HepG2 (cell line): ENCODE data around the gene CPPED1. TPM values are rescaled to one million over a fixed set of nuclear protein-coding genes. Genes with fewer than 3 reads are reported as not detected.

Experiments
- BRD4 ChIP-seq: sonication (generic); formaldehyde crosslinking; IDR thresholded peaks from 2 replicates; pipeline ENCODE4 v1.4.0; 2020; ENCODE audit warnings: missing genetic modification reagents
- FOXA1 ChIP-seq, 2 experiments: fragments of 450-650 bp in 1 of 2; sonication (generic) in 1 of 2; formaldehyde crosslinking in 1 of 2; IDR thresholded peaks; 2 replicates each; pipeline versions ENCODE4 v1.4.0 to v1.6.1; 2016 to 2020; ENCODE audit warnings: missing genetic modification reagents in 1 of 2
- FOXJ3 ChIP-seq: sonication (generic); formaldehyde crosslinking; IDR thresholded peaks from 2 replicates; pipeline ENCODE4 v1.4.0; 2020; ENCODE audit warnings: missing genetic modification reagents, mild to moderate bottlenecking, borderline replicate concordance
- FOXK1 ChIP-seq: sonication (generic); formaldehyde crosslinking; IDR thresholded peaks from 2 replicates; pipeline ENCODE4 v1.4.0; 2020; ENCODE audit warnings: low read depth, missing genetic modification reagents, borderline replicate concordance
- FOXM1 ChIP-seq: sonication (generic); formaldehyde crosslinking; IDR thresholded peaks from 2 replicates; pipeline ENCODE4 v1.5.0; 2020; ENCODE audit warnings: missing genetic modification reagents
- GATAD2A ChIP-seq: IDR thresholded peaks from 2 replicates; pipeline ENCODE4 v1.6.1; 2016
- GPN1 ChIP-seq: sonication (generic); formaldehyde crosslinking; IDR thresholded peaks from 2 replicates; pipeline ENCODE4 v1.5.1; 2020; ENCODE audit warnings: missing genetic modification reagents, borderline replicate concordance
- GZF1 ChIP-seq: sonication (generic); formaldehyde crosslinking; IDR thresholded peaks from 2 replicates; pipeline ENCODE4 v1.5.1; 2020; ENCODE audit warnings: mild to moderate bottlenecking, missing genetic modification reagents
- KDM2A ChIP-seq: sonication (generic); formaldehyde crosslinking; IDR thresholded peaks from 2 replicates; pipeline ENCODE4 v1.4.0; 2020; ENCODE audit warnings: low read depth, missing genetic modification reagents, borderline replicate concordance
- MAFG ChIP-seq: sonication (generic); formaldehyde crosslinking; IDR thresholded peaks from 2 replicates; pipeline ENCODE4 v1.5.1; 2020; ENCODE audit warnings: mild to moderate bottlenecking, missing genetic modification reagents
- PBX3 ChIP-seq: sonication (generic); formaldehyde crosslinking; IDR thresholded peaks from 2 replicates; pipeline ENCODE4 v1.8.1; 2023; ENCODE audit warnings: missing genetic modification reagents, inconsistent platforms, borderline replicate concordance
- STAT5B ChIP-seq: sonication (generic); formaldehyde crosslinking; IDR thresholded peaks from 2 replicates; pipeline ENCODE4 v1.4.0; 2020; ENCODE audit warnings: missing genetic modification reagents
- TBX2 ChIP-seq: sonication (generic); formaldehyde crosslinking; IDR thresholded peaks from 2 replicates; pipeline ENCODE4 v1.5.0; 2020; ENCODE audit warnings: missing genetic modification reagents, mild to moderate bottlenecking, borderline replicate concordance
- ZFP1 ChIP-seq: IDR thresholded peaks from 2 replicates; pipeline ENCODE4 v1.6.1; 2016
- ZNF12 ChIP-seq: sonication (generic); formaldehyde crosslinking; IDR thresholded peaks from 2 replicates; pipeline ENCODE4 v1.5.0; 2020; ENCODE audit warnings: missing genetic modification reagents
- ZNF329 ChIP-seq: sonication (generic); formaldehyde crosslinking; IDR thresholded peaks from 2 replicates; pipeline ENCODE4 v1.9.0; 2021; ENCODE audit warnings: low read depth, mild to moderate bottlenecking, missing genetic modification reagents
- ZNF589 ChIP-seq: sonication (generic); formaldehyde crosslinking; conservative IDR thresholded peaks from 2 replicates; pipeline ENCODE4 v1.8.0; 2022; ENCODE audit warnings: mild to moderate bottlenecking, moderate library complexity, missing genetic modification reagents
- polyA plus RNA-seq, 8 experiments: library from polyadenylated mRNA; depleted of rRNA in 3 of 8; stranded (reverse) in 7 of 8; unstranded in 1 of 8; fragments of >200 nt; fragmentation: Illumina TruSeq in 4 of 8; extraction: Trizol in 4 of 8; gene quantifications; 2 replicates each; pipeline versions ENCODE4 v1.2.1 to v1.2.3, GENCODE V29; 2011 to 2016; ENCODE audit warnings: low read depth in 4 of 8, missing spikeins in 1 of 8, mixed read lengths in 1 of 8; ENCODE audit not compliant: insufficient read depth in 1 of 8
- total RNA-seq, 5 experiments: library from RNA; depleted of rRNA; stranded (reverse); fragments of >200 nt; fragmentation: Illumina TruSeq; extraction: Trizol; gene quantifications; 2 replicates each; pipeline ENCODE4 v1.2.3, GENCODE V29; 2016; ENCODE audit warnings: low read depth in 1 of 5
- TF ChIP-seq, protein P1 (sequence below), 2 experiments: sonication (generic) in 1 of 2; formaldehyde crosslinking in 1 of 2; IDR thresholded peaks; 2 replicates each; pipeline versions ENCODE4 v1.4.0 to v1.6.1; 2016 to 2020; ENCODE audit warnings: borderline replicate concordance in 1 of 2, low read depth in 1 of 2, mild to moderate bottlenecking in 1 of 2, missing genetic modification reagents in 1 of 2
- TF ChIP-seq, protein P2 (sequence below): sonication (generic); formaldehyde crosslinking; IDR thresholded peaks from 2 replicates; pipeline ENCODE4 v1.8.0; 2022; ENCODE audit warnings: missing genetic modification reagents, mild to moderate bottlenecking, borderline replicate concordance
- TF ChIP-seq, protein P3 (sequence below): IDR thresholded peaks from 2 replicates; pipeline ENCODE4 v1.6.1; 2016; ENCODE audit warnings: missing compliant biosample characterization, missing genetic modification reagents, borderline replicate concordance
- TF ChIP-seq, protein P4 (sequence below): sonication (generic); formaldehyde crosslinking; IDR thresholded peaks from 2 replicates; pipeline ENCODE4 v1.4.0; 2020; ENCODE audit warnings: low read depth, mild to moderate bottlenecking, missing genetic modification reagents

CPPED1 gene
- total and polyA plus RNA-seq, 2 of the 13 experiments (the other 11 are each of a cell fraction or from before 2014, with no cell fraction given): 66.6 to 71.3 TPM

GRCh38 chr16:12612598-12613101 lies 191.0 kb downstream of the CPPED1 start (continued):
- TF ChIP-seq PBX3 (CRISPR knock-in tag) (no peak), FOXA1 (IDR thresholded peaks at IDR 0.05) (no peak), FOXA1 (CRISPR knock-in tag; IDR thresholded peaks at IDR 0.05) (peak; percentile 96), BRD4 (CRISPR knock-in tag) (no peak), ZNF589 (CRISPR knock-in tag) (no peak), MAFG (no peak), GPN1 (no peak), GATAD2A (CRISPR knock-in tag) (peak; percentile 89), FOXM1 (CRISPR knock-in tag) (no peak), STAT5B (CRISPR knock-in tag) (no peak), KDM2A (CRISPR knock-in tag) (peak; percentile 52), TBX2 (peak; percentile 67; the same call in 1 of the 2 replicates), FOXJ3 (CRISPR knock-in tag) (peak; percentile 35; the same call in 1 of the 2 replicates), ZFP1 (CRISPR knock-in tag) (no peak), ZNF12 (CRISPR knock-in tag) (peak; percentile 77; the same call in 1 of the 2 replicates), GZF1 (no peak), FOXK1 (CRISPR knock-in tag) (peak; percentile 94), ZNF329 (CRISPR knock-in tag) (peak; percentile 44; the same call in 1 of the 2 replicates)
- TF ChIP-seq, protein P1, sequence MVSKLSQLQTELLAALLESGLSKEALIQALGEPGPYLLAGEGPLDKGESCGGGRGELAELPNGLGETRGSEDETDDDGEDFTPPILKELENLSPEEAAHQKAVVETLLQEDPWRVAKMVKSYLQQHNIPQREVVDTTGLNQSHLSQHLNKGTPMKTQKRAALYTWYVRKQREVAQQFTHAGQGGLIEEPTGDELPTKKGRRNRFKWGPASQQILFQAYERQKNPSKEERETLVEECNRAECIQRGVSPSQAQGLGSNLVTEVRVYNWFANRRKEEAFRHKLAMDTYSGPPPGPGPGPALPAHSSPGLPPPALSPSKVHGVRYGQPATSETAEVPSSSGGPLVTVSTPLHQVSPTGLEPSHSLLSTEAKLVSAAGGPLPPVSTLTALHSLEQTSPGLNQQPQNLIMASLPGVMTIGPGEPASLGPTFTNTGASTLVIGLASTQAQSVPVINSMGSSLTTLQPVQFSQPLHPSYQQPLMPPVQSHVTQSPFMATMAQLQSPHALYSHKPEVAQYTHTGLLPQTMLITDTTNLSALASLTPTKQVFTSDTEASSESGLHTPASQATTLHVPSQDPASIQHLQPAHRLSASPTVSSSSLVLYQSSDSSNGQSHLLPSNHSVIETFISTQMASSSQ (IDR thresholded peaks at IDR 0.05; ENCODE audit: low read depth): peak; percentile 88
- TF ChIP-seq, protein P1 (CRISPR knock-in tag; IDR thresholded peaks at IDR 0.05; ENCODE audit: borderline replicate concordance): peak; percentile 70; the same call in 1 of the 2 replicates
- TF ChIP-seq, protein P2, sequence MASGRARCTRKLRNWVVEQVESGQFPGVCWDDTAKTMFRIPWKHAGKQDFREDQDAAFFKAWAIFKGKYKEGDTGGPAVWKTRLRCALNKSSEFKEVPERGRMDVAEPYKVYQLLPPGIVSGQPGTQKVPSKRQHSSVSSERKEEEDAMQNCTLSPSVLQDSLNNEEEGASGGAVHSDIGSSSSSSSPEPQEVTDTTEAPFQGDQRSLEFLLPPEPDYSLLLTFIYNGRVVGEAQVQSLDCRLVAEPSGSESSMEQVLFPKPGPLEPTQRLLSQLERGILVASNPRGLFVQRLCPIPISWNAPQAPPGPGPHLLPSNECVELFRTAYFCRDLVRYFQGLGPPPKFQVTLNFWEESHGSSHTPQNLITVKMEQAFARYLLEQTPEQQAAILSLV (CRISPR knock-in tag): no peak
- TF ChIP-seq, protein P3, sequence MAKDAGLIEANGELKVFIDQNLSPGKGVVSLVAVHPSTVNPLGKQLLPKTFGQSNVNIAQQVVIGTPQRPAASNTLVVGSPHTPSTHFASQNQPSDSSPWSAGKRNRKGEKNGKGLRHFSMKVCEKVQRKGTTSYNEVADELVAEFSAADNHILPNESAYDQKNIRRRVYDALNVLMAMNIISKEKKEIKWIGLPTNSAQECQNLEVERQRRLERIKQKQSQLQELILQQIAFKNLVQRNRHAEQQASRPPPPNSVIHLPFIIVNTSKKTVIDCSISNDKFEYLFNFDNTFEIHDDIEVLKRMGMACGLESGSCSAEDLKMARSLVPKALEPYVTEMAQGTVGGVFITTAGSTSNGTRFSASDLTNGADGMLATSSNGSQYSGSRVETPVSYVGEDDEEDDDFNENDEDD (CRISPR knock-in tag): no peak
- TF ChIP-seq, protein P4, sequence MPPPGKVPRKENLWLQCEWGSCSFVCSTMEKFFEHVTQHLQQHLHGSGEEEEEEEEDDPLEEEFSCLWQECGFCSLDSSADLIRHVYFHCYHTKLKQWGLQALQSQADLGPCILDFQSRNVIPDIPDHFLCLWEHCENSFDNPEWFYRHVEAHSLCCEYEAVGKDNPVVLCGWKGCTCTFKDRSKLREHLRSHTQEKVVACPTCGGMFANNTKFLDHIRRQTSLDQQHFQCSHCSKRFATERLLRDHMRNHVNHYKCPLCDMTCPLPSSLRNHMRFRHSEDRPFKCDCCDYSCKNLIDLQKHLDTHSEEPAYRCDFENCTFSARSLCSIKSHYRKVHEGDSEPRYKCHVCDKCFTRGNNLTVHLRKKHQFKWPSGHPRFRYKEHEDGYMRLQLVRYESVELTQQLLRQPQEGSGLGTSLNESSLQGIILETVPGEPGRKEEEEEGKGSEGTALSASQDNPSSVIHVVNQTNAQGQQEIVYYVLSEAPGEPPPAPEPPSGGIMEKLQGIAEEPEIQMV (CRISPR knock-in tag): peak; percentile 75; the same call in 1 of the 2 replicates
